Activated CD8-positive, alpha-beta memory T cell treated with anti-CD3 and anti-CD28 coated beads for 24 hours (primary cell): ENCODE data around the gene ABCD1.

Experiments
- DNase-seq: peaks from one replicate; pipeline ENCODE4 v3.0.0-alpha.2; 2020

ABCD1 gene

DNA sequence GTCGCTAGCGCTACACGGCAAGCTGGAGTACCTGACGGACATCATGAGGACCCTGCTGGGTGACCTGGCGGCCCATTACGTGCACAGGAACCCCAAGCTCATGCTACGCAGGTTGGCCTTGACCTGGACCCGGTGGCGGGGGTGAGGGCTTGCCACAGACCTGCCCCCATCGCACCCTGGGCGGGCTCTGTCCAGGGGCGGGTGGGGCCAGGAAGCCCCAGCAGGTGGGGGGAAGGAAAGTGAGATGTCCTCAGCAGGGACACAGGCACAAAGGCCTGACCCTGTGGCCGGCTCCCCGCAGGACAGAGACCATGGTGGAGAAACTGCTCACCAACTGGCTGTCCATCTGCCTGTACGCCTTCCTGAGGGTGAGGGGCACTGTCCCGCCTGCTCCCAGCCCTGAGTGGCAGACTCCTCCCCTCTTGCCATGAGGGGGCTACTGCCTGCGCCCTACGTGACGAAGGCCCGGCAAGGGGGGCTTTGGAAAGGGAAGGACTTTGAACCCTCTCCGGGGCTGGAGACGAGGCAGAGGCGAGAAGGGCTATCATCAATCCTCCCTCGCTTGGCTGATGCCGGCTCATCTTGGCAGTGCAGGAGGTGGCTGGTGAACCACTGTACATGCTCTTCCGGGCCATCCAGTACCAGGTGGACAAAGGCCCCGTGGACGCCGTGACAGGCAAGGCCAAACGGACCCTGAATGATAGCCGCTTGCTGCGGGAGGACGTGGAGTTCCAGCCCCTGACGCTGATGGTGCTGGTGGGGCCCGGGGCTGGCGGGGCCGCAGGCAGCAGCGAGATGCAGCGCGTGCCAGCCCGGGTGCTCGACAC, 50.9 kb downstream of the ABCD1 start:
- DNase-seq: no peak

GRCh38 chrX:153776120-153776599, 51.5 kb downstream of the ABCD1 start:
- no peak for DNase-seq

GRCh38 chrX:153776611-153777045, 52.0 kb downstream of the ABCD1 start:
- no peak for DNase-seq

DNA sequence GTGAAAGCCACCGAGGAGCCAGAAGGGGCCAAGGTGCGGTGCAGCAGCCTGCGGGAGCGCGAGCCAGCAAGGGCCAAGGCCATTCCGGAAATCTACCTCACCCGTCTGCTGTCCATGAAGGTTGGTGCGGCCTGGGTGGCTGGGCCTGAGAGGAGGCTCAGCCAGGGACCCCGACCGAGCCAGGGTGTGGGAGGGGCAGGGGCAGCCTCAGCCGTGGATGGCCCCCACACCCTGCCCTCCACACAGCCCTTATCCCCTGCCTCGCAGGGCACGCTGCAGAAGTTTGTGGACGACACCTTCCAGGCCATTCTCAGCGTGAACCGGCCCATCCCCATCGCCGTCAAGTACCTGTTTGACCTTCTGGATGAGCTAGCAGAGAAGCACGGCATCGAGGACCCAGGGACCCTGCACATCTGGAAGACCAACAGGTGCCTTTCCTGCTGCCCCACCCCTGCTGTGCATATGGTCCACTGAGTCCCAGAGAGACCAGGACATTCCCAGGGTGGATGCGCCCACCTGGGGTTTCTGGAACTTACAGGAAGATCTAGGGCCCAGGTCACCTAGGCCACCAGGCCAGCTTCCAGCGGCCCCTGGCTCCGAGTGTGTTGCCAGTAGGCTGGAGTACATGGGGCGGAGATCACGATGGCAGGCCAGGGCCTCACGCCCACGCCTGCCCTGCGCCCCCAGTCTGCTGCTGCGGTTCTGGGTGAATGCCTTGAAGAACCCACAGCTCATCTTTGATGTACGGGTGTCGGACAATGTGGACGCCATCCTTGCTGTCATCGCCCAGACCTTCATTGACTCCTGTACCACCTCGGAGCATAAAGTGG, 52.8 kb downstream of the ABCD1 start:
- no peak for DNase-seq

DNA sequence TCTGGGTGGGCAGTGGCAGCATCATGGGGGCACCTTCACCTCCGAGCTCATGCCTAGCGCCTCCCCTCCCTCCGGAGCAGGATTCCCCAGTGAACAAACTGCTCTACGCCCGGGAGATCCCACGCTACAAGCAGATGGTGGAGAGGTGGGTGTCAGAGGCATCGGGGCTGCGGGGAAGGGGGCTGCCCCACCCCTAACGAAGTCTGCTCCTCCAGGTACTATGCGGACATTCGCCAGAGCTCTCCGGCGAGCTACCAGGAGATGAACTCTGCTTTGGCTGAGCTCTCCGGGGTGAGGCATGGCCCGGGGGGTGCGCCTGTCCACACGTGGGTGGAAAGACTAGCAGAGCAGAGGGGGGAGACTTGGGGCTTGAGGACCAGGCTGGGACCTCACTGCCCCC, 53.5 kb downstream of the ABCD1 start:
- DNase-seq: no peak

- DNase-seq: no peak
Observed at GRCh38 chrX:153778684-153779101, 54.0 kb downstream of the ABCD1 start.

- DNase-seq: no peak
Observed at GRCh38 chrX:153779891-153780677, 55.4 kb downstream of the ABCD1 start.

- no peak for DNase-seq
Observed at GRCh38 chrX:153780678-153781427, 56.2 kb downstream of the ABCD1 start, which contains the start of gene SRPK3. SRPK3 (plus strand) TSS chrX:153781041; CDS start chrX:153781087, 46 bp downstream.

DNA sequence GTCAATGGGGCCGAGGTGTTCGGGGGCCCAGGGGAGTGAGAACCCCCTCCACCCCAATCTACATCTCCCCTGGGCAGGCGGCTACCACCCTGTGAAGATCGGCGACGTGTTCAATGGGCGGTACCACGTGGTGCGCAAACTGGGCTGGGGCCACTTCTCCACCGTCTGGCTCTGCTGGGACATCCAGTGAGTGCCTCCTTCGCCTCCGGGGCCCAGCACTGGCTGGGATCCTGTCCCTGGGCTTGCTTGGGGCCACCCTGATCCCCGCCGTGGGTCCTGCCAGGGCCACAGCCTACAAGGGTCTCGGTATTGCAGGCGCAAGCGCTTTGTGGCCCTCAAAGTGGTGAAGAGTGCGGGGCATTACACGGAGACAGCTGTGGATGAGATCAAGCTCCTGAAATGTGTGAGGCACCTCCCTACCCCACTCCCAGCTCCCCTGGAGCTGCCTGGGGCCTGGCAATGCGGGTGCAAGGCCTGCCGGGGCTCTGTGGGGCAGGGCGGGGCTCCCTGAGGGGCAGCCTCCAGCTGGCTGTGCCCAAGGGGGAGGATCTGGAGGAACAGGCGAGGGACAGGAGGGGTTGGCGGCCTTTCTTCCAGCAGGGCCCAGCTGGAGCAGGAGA, 56.9 kb downstream of the ABCD1 start:
- DNase-seq: no peak

GRCh38 chrX:153782313-153782712, 57.7 kb downstream of the ABCD1 start:
- no peak for DNase-seq

- no peak for DNase-seq
Observed at GRCh38 chrX:153782871-153783270, 58.2 kb downstream of the ABCD1 start.

GRCh38 chrX:153783378-153784013, 58.8 kb downstream of the ABCD1 start:
- no peak for DNase-seq

- no peak for DNase-seq
Observed at GRCh38 chrX:153784325-153784967, 59.8 kb downstream of the ABCD1 start.

DNA sequence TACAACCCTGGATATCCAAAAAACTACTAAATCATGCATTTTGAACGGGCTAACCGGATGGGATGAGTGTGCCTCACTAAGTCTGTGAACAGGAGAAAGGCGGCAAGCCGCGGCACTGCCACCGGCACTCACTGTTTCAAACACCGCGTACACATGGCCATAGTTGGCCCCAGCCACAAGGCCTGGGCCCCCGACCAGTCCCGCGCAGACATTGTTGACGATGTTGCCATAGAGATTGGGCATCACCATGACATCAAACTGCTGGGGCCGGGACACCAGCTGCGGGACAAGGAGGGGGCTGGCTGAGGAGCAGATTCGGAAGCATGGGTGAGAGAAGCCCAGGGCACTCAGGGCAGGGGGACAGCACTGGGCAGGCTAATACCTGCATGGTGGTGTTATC, 62.0 kb downstream of the ABCD1 start:
- DNase-seq: no peak

DNA sequence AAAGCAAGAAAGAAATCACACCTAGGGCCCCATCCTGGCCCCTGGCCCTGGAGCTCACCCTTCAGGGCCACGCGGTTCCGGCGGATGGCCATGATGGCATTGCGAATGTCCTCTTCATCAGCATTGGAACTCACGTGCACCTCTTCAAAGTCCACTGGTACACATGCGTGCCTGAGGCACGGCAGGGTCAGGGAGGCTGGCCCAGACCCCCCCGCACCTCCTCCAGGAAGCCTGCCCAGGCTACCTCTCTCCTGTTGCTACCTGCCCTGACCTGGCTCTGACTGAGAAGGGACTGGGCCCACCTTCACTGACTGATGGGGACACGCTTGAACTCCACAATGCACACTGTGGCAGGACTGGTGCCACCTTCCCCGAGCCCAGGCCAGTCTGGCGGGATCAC, 65.0 kb downstream of the ABCD1 start:
- DNase-seq: no peak

DNA sequence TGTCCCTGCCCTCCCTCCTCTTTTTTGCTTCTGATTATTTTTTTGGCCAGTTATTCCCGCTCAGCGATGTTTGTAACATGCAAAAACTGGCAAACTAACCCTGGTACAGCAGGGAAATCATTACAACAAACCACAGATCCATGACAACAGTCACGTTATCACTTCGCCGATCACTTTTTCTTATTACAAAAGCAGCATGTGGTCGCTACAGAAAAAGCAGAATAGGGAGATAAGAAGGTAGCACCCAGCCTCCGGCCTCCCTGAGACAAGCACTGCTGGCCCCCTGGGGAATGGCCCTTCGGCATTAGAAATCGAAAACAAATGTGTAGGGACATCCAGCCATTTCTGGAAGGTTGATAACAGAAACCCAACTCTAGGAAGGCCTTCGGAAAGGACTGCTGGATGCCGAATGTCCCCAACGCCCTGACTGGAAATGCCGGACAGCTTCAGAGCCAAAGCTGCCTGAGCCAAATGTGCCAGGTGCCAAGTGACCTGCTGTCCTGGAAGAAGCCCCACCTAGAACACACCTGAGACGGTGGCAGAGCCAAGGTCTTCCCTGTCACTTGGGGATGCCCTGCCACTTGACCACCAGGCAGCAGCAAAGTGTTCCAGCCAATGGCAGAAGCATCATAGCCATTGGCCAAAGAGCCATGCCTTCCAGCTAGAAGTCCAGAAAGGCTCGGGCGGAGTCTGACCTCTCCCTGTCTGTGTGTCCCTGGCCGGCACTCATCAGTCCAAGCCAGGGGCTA, 66.6 kb downstream of the ABCD1 start:
- DNase-seq: no peak

- no peak for DNase-seq
Observed at GRCh38 chrX:153792368-153792767, 67.7 kb downstream of the ABCD1 start.

DNA sequence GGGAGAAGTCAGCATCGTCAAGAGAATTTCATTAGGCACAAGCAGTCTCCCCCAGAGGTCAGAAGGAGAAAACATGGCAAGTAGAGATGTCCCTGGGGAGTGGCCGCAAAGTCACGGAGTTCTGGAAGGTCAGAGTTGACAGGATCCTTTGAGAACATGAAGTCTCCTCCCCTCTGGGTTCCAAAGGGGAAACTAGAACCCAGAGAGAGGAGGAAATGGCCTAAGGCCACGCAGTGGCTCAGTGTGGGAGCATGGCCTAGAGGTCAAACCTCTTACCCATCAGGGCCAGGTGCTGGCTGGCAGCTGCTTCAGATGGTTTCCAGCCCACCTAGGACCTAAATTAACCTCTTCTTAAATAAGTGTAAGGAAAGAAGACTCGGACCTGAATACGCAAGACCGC, 68.6 kb downstream of the ABCD1 start:
- no peak for DNase-seq
